Measurements from ENCODE around the gene ATP6V0D1.

The ATP6V0D1 gene

GRCh38 chr16:67447508-67448076 lies 33.4 kb downstream of the ATP6V0D1 start:
- DNase-seq (ENCODE audit: insufficient read length, low spot score) (peak; percentile 80), FAIRE-seq (peak; percentile 82)
- no peak for TF ChIP-seq POU2F2 (IDR thresholded peaks at IDR 0.05; ENCODE audit: low read depth, low read length)
- TF ChIP-seq POLR2A (IDR thresholded peaks at IDR 0.05; ENCODE audit: low read depth, low read length) = no peak
- no peak for TF ChIP-seq PAX5 (IDR thresholded peaks at IDR 0.05; ENCODE audit: insufficient read depth, low read length, severe bottlenecking)
- TF ChIP-seq POLR2AphosphoS5 (IDR thresholded peaks at IDR 0.05; ENCODE audit: low read depth, low read length) = no peak
- no peak for TF ChIP-seq TAF1 (IDR thresholded peaks at IDR 0.05; ENCODE audit: low read depth, low read length)
- 0 out of 2 replicates have a peak, but pooled peaks have one; percentile 9 for TF ChIP-seq SPI1 (IDR thresholded peaks at IDR 0.05; ENCODE audit: low read depth, low read length)

- DNase-seq (ENCODE audit: insufficient read length, low spot score) (no peak), FAIRE-seq (no peak)
- TF ChIP-seq PAX5 (IDR thresholded peaks at IDR 0.05; ENCODE audit: insufficient read depth, low read length, severe bottlenecking) (no peak), POLR2A (IDR thresholded peaks at IDR 0.05; ENCODE audit: low read depth, low read length) (no peak), POU2F2 (IDR thresholded peaks at IDR 0.05; ENCODE audit: low read depth, low read length) (no peak), POLR2AphosphoS5 (IDR thresholded peaks at IDR 0.05; ENCODE audit: low read depth, low read length) (no peak), TAF1 (IDR thresholded peaks at IDR 0.05; ENCODE audit: low read depth, low read length) (no peak), SPI1 (IDR thresholded peaks at IDR 0.05; ENCODE audit: low read depth, low read length) (no peak)
These were observed 33.9 kb downstream of the ATP6V0D1 start for GRCh38 chr16:67446968-67447507.

- DNase-seq (ENCODE audit: insufficient read length, low spot score) (no peak), FAIRE-seq (no peak)
- TF ChIP-seq POLR2A (IDR thresholded peaks at IDR 0.05; ENCODE audit: low read depth, low read length) = no peak
- TF ChIP-seq TAF1 (IDR thresholded peaks at IDR 0.05; ENCODE audit: low read depth, low read length) = no peak
- TF ChIP-seq PAX5 (IDR thresholded peaks at IDR 0.05; ENCODE audit: insufficient read depth, low read length, severe bottlenecking) = no peak
These were observed 34.7 kb downstream of the ATP6V0D1 start for GRCh38 chr16:67445913-67446907.

GRCh38 chr16:67445441-67445912 lies 35.5 kb downstream of the ATP6V0D1 start:
- no peak for FAIRE-seq
- TF ChIP-seq POU2F2 (IDR thresholded peaks at IDR 0.05; ENCODE audit: low read depth, low read length) (no peak), POLR2A (IDR thresholded peaks at IDR 0.05; ENCODE audit: low read depth, low read length) (no peak), POLR2AphosphoS5 (IDR thresholded peaks at IDR 0.05; ENCODE audit: low read depth, low read length) (no peak), PAX5 (IDR thresholded peaks at IDR 0.05; ENCODE audit: insufficient read depth, low read length, severe bottlenecking) (no peak), SPI1 (IDR thresholded peaks at IDR 0.05; ENCODE audit: low read depth, low read length) (no peak), TAF1 (IDR thresholded peaks at IDR 0.05; ENCODE audit: low read depth, low read length) (no peak)

GRCh38 chr16:67445126-67445426 lies 35.9 kb downstream of the ATP6V0D1 start:
- DNase-seq (ENCODE audit: insufficient read length, low spot score) (no peak), FAIRE-seq (no peak)
- no peak for TF ChIP-seq POU2F2 (IDR thresholded peaks at IDR 0.05; ENCODE audit: low read depth, low read length)
- TF ChIP-seq PAX5 (IDR thresholded peaks at IDR 0.05; ENCODE audit: insufficient read depth, low read length, severe bottlenecking) = no peak
- no peak for TF ChIP-seq TAF1 (IDR thresholded peaks at IDR 0.05; ENCODE audit: low read depth, low read length)
- no peak for TF ChIP-seq POLR2A (IDR thresholded peaks at IDR 0.05; ENCODE audit: low read depth, low read length)
- no peak for TF ChIP-seq POLR2AphosphoS5 (IDR thresholded peaks at IDR 0.05; ENCODE audit: low read depth, low read length)
- TF ChIP-seq SPI1 (IDR thresholded peaks at IDR 0.05; ENCODE audit: low read depth, low read length) = no peak

More at GRCh38 chr16:67445441-67445912, 35.5 kb downstream of the ATP6V0D1 start:
- no peak for DNase-seq (ENCODE audit: insufficient read length, low spot score)

GRCh38 chr16:67444259-67445125 lies 36.5 kb downstream of the ATP6V0D1 start:
- FAIRE-seq (no peak), DNase-seq (ENCODE audit: insufficient read length, low spot score) (no peak)
- TF ChIP-seq PAX5 (IDR thresholded peaks at IDR 0.05; ENCODE audit: insufficient read depth, low read length, severe bottlenecking) = no peak
- TF ChIP-seq POLR2AphosphoS5 (IDR thresholded peaks at IDR 0.05; ENCODE audit: low read depth, low read length) = no peak
- TF ChIP-seq SPI1 (IDR thresholded peaks at IDR 0.05; ENCODE audit: low read depth, low read length) = no peak
- no peak for TF ChIP-seq POU2F2 (IDR thresholded peaks at IDR 0.05; ENCODE audit: low read depth, low read length)
- no peak for TF ChIP-seq TAF1 (IDR thresholded peaks at IDR 0.05; ENCODE audit: low read depth, low read length)
- TF ChIP-seq POLR2A (IDR thresholded peaks at IDR 0.05; ENCODE audit: low read depth, low read length) = no peak

- DNase-seq (ENCODE audit: insufficient read length, low spot score) (no peak), FAIRE-seq (no peak)
- TF ChIP-seq SPI1 (IDR thresholded peaks at IDR 0.05; ENCODE audit: low read depth, low read length) = no peak
- no peak for TF ChIP-seq POLR2A (IDR thresholded peaks at IDR 0.05; ENCODE audit: low read depth, low read length)
- no peak for TF ChIP-seq POLR2AphosphoS5 (IDR thresholded peaks at IDR 0.05; ENCODE audit: low read depth, low read length)
- TF ChIP-seq POU2F2 (IDR thresholded peaks at IDR 0.05; ENCODE audit: low read depth, low read length) = no peak
- no peak for TF ChIP-seq TAF1 (IDR thresholded peaks at IDR 0.05; ENCODE audit: low read depth, low read length)
- TF ChIP-seq PAX5 (IDR thresholded peaks at IDR 0.05; ENCODE audit: insufficient read depth, low read length, severe bottlenecking) = no peak
These were observed 37.7 kb downstream of the ATP6V0D1 start for GRCh38 chr16:67443265-67443664.

GRCh38 chr16:67442581-67443255 lies 38.2 kb downstream of the ATP6V0D1 start:
- no peak for TF ChIP-seq PAX5 (IDR thresholded peaks at IDR 0.05; ENCODE audit: insufficient read depth, low read length, severe bottlenecking)
- no peak for TF ChIP-seq SPI1 (IDR thresholded peaks at IDR 0.05; ENCODE audit: low read depth, low read length)
- no peak for TF ChIP-seq TAF1 (IDR thresholded peaks at IDR 0.05; ENCODE audit: low read depth, low read length)
- no peak for TF ChIP-seq POLR2AphosphoS5 (IDR thresholded peaks at IDR 0.05; ENCODE audit: low read depth, low read length)
- no peak for TF ChIP-seq POU2F2 (IDR thresholded peaks at IDR 0.05; ENCODE audit: low read depth, low read length)
- TF ChIP-seq POLR2A (IDR thresholded peaks at IDR 0.05; ENCODE audit: low read depth, low read length) = no peak
- DNase-seq (ENCODE audit: insufficient read length, low spot score) = no peak
- FAIRE-seq = no peak

Measured in GM12891 (cell line).